NB4 (cell line): Measurements from ENCODE around the gene CAPN11.

Experiments
- DNase-seq: peaks from one replicate; pipeline ENCODE4 v3.0.0; 2010; ENCODE audit warnings: low read depth
- H3K4me3 ChIP-seq: one replicate; pipeline ENCODE4 v1.5.1; 2011; ENCODE audit warnings: mild to moderate bottlenecking, low read depth, low read length, moderate library complexity
- MYC ChIP-seq: IDR thresholded peaks from 2 replicates; pipeline ENCODE4 v1.6.1; 2011; ENCODE audit warnings: low read depth, low read length
- POLR2A ChIP-seq: IDR thresholded peaks from 2 replicates; pipeline ENCODE4 v1.6.1; 2011; ENCODE audit warnings: mild to moderate bottlenecking; ENCODE audit not compliant: insufficient read length; ENCODE audit errors: extremely low read depth
- TF ChIP-seq, protein P1 (sequence below): IDR thresholded peaks from one replicate; pipeline ENCODE4 v1.5.1; 2012; ENCODE audit warnings: low read depth, low read length
- TF ChIP-seq, protein P2 (sequence below): IDR thresholded peaks from 2 replicates; pipeline ENCODE4 v1.6.1; 2011; ENCODE audit warnings: low read depth, low read length

The CAPN11 gene

DNA sequence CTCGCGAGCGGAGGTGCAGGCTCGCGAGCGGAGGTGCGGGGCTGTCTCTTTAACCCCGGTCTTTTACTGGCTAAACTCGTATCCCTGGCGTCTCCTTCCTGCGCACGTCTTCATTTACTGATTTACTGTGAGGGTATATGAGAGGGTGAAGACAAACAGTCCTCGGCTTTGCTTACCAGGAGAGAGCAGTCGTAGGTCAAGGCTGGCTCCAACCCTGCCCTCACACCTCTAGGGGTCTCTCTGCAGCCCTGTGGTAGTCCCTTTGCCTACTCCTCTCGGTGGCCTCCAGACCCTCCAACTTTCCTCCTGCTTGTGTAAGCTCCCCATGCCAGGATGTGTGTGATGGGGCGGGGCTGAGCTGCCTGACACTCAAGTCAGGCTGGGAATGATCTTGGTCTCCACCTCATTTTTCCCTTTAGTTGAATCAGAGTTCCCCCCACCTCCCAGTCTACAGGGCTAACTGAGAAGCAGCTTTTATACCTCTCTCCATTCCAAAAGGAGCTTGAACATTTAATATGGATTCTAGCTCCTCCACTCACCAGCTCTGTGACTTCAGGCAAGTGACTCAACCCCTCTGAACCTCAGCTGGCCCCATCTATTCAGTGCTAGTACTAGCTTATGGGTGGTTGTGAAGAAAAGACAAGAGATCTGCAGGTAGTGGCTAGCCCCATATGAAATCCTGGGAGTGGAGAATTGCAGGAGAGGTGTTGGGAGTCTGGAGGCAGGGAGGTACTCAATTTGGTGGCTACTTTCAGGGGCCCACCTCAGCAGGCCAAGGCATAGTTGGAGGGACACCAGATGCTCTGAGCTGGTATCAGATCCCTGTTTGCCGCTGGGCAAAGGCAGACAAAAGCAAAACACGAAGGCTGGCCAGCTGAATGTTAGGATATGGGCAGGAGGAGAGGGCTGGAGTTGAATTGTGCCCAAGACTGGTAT is 65.7 kb downstream of the CAPN11 start:
- H3K4me3 ChIP-seq = peak overlapping the region; percentile 94
- DNase-seq = peak; percentile 70
- TF ChIP-seq, protein P1, sequence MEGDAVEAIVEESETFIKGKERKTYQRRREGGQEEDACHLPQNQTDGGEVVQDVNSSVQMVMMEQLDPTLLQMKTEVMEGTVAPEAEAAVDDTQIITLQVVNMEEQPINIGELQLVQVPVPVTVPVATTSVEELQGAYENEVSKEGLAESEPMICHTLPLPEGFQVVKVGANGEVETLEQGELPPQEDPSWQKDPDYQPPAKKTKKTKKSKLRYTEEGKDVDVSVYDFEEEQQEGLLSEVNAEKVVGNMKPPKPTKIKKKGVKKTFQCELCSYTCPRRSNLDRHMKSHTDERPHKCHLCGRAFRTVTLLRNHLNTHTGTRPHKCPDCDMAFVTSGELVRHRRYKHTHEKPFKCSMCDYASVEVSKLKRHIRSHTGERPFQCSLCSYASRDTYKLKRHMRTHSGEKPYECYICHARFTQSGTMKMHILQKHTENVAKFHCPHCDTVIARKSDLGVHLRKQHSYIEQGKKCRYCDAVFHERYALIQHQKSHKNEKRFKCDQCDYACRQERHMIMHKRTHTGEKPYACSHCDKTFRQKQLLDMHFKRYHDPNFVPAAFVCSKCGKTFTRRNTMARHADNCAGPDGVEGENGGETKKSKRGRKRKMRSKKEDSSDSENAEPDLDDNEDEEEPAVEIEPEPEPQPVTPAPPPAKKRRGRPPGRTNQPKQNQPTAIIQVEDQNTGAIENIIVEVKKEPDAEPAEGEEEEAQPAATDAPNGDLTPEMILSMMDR = peak; percentile 17
- TF ChIP-seq POLR2A = no peak
- TF ChIP-seq, protein P2, sequence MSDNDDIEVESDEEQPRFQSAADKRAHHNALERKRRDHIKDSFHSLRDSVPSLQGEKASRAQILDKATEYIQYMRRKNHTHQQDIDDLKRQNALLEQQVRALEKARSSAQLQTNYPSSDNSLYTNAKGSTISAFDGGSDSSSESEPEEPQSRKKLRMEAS = no peak

DNA sequence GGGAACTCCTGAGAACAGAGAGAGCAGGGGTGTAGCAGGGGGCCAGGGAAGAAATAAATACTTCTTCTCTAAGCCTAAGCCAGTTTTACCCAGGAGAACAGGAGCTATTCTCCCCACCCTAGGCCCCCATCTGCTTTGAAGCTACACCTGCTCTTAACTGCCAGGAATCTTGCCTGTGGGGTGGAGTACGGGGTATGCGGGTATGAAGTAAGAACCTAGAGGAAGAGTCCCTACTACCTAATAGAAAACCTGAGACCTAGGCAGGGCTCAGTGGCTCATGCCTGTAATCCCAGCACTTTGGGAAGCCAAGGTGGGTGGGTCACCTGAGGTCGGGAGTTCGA is 66.3 kb downstream of the CAPN11 start:
- H3K4me3 ChIP-seq = peak overlapping the region; percentile 94
- TF ChIP-seq, protein P2 = no peak
- TF ChIP-seq MYC (no peak), POLR2A (no peak)
- TF ChIP-seq, protein P1 = no peak

DNA sequence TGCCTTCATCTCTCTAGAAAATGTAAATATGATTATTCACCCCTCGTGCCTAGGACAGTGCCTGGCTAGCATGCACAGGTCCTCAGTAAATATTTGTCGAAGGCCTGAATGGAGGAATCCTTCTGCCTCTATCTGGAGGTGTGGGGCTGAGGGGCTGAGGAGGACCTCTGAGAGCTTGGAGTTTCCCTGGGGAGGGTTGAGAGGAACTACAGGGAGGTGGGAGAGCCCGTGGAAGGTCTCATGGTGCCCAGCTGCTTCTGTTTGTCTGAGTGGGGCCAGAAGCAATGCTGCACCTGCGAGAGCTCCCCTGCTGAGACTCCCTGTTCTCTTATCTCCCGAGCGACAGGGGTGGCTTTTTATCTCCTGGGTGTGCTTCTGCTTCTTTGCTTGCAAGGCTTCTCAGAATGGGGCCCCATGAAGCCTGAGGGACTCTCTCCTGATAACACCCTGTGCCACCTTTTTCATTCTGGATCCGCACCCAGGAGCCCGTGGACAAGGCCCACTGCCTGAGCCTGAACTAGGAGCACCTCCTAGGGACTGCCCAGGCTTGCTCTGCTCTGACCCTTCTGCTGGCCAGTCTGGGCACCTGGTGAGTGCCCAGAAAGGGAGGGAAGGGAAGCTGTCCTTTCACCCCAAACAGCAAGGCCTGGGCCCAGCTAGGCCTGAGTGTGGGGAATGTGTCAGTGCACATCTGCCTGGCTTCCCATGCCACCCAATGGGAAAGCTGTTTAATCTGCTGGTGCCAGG is 67.1 kb downstream of the CAPN11 start:
- TF ChIP-seq POLR2A (no peak), MYC (no peak)
- TF ChIP-seq, protein P2 = no peak
- TF ChIP-seq, protein P1 = no peak
- peak overlapping the region; percentile 44 for H3K4me3 ChIP-seq

More for the DNA sequence above, 66.3 kb downstream of the CAPN11 start:
- DNase-seq = no peak

DNA sequence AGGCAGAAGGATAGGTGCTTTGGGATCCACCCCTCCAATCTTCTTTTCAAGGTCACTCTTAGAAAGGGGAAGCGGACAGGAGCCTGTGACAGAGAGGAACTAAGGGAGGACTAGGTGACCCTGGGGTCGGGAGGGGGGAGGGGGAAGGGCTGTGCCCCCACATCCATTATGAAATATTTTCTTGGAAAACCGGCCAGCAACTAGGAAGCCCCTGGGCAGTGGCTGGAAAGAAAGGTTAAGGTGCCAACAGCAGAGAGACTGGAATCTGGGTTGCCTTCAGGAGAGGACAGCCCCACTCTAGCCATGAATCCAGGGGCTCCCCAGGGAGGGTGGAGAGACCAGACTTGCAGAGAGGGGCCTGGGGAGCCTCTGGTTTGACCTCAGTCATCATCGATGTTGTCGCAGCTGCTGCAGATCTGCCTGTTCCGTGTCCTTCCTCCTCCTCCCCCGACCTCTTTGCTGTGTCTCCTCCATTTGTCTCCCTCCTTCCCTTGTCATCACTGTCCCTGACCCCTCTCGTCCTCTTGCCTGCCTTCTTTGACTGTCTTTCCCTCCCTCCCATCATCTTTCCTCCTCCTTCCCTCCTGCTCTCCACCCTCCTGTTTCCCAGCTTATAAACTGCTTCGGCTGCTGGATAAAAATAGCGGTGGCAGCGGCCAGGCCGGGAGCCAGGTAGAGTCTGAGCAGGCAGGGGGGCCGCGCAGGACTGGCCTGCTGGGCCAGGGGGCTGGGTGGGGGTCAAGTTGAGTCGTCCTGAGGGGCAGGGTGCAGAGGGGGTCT is 67.9 kb downstream of the CAPN11 start:
- H3K4me3 ChIP-seq = peak overlapping the region; percentile 44
- peak; percentile 77 for DNase-seq

More for the DNA sequence above, 67.1 kb downstream of the CAPN11 start:
- DNase-seq = peak; percentile 75

More for the DNA sequence above, 67.9 kb downstream of the CAPN11 start:
- TF ChIP-seq, protein P2 = no peak
- TF ChIP-seq, protein P1 = no peak
- TF ChIP-seq POLR2A = no peak
- no peak for TF ChIP-seq MYC
